Measurements from ENCODE around the gene SRGAP2.
"Not testable (repeated sequence)": the region's sequence is repeated elsewhere in the genome, so short reads cannot be mapped to it uniquely, and the experiment has no call there.

Gene SRGAP2

DNA sequence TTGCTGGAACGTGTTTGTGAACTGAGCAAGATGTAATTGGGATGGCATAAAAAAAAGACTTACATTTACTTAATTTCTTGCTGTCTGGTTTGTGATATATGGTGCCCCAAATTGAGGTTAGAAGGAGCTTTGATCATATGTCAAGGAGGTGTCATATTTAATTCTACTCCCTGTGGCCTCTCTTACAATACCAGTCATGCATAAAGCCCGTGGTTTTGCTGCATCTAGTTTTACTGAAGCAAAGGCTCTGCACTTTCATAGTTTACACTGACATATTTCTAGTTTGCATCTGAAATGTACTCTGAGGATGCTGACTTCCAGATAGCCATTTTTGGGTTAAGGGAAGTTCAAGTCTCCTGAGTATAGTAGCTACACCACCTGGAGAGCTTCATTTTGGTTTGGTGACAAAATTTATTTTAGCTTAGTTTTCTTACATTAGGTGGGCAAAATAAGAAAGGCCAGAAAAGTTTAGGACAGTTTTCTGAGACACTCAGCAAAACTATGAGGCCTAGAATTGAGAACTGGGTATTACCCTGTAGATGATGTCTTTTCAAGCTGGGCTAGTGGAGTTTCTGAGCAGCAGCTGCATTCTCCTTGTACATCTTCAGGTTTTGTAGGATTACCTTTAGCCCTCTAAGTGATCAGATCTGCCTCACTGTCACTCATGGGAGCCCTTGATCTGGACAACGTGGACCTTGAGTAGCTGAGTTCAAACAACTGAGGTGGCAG, 47.8 kb downstream of the SRGAP2 start:
- not testable (repeated sequence) for DNase-seq (ENCODE audit: low read depth)

DNA sequence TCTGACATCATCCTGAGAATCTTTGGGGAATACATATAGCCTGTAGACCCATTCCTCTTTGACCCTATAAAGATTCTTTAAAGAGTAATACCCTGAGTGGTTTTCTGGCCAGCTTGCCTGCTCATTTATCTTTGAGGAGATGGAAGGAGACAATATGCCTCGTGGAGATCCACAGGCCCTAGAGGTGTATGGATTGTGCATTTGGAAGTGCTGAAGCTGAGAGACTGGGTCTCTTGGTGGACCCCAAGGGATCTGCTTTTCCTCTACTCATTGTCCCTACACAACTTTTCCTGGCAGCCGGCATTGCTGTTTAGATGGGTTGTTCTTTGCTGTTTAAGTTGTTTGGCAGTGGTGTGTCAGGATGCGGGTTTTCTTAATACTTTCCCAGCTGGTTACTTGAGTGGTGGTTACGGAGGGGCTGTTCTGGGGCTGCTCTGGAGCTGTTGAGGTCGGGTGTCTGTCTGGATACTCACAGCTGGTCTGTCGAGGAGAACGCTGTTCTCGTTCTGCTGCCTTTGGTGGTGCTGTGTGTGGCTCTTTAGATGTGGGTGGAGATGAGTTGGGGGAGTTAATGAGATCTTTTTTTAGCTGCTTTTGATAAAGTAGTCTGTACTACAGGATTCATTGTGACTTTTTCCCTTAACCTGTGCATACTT, 49.5 kb downstream of the SRGAP2 start:
- DNase-seq (ENCODE audit: low read depth) = not testable (repeated sequence)
